GM19099 (cell line): ENCODE data around the gene SOWAHC.

Source experiments
- POLR2A ChIP-seq: IDR thresholded peaks from 3 replicates; pipeline ENCODE4 v1.6.1; 2011; ENCODE audit warnings: low read depth; ENCODE audit not compliant: insufficient read length; ENCODE audit errors: extremely low read depth

Gene SOWAHC

DNA sequence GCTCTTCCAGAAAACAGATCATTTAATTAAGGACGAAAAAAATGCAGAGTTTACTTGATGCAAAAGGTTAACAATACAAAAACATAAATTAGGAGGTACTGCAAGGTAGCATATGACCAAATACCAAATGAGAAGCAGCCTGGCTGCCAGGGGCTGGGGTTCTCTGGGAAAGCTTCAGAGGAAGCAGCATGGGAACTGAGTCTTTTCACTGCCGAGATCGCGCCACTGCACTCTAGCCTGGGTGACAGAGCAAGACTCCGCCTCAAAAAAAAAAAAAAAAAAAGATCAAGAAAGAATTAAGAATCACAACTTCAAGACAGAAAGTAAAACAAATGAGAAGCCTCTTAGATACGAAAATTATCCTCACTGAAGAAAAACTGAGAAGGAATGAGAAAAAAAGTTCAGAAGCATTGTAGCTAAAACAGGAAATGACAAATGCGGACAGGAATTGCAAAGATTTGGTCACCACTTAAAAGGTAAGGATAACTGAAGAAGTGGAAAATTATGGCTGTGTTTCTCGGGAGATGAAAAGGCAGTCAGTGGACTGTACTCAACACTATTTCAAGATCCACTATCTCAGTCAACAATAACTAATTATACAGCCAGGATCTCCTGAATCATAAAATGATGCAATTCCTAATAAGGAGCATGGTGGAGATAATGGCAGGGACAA is 4.7 kb upstream of the SOWAHC start:
- TF ChIP-seq POLR2A, result no peak

DNA sequence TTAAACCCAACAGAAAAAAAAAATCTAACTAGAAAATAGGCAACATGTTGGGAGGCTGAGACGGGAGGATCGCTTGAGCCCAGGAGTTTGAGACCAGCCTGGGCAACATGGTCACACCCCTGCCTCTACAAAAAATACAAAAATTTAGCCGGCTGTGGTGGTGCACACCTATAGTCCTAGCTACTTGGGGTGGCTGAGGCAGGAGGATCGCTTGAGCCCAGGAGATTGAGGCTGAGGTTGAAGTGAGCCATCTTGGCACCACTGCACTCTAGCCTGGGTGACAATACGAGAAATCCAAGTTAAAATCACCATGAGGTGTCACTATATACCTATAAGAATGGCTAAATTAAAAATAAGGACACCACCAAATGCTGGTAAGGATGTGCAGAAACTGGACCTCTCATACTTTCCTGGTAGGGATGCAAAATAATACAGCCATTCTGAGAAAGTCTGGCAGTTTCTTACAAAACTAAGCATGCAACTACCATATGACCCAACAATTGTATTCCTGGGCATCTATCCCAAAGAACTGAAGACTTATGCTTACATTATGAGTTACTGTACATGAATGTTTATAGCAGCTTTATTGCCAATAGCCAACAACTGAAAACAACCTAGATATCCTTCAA is 2.6 kb upstream of the SOWAHC start:
- TF ChIP-seq POLR2A, result no peak

DNA sequence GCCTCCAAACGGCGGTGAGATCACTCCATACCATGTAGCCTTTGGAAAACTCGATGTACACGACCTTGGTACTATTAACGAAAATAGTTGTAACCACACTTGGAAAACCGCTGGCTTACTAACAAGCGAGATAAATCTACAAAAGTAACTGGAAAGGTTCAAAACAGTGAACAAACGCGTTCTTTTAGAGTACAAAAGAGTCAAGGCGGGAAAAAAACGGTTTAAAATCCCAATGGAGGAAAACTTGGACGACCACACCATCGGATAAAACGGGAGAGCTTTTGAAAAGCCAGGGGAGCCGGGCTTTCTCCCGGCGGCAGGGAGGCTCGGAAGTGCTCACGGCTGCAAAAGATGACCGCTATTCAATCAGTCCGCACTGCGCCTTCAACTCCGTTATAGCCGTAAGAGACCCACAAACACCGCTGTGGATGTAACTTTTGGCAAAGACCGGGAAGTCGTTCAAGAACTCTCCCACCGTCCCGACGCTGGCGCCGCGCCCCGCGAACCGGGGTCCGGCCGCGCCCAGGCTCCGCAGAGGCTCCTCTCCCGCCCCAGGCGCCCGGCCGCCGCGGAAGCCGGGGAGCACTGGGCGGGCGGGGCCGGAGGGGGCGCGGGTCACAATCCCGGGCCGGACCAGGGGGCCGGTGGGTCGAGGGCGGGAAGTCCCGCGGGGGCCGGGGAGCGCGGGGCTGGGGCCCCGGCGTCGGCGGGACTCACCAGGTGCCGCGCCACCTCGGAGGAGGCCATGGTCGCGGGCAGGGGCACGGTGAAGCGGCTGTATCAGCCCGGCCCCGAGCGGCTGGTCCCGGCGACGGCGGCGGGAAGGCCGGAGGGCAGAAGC is 863 bp upstream of the SOWAHC start:
- TF ChIP-seq POLR2A, result no peak

DNA sequence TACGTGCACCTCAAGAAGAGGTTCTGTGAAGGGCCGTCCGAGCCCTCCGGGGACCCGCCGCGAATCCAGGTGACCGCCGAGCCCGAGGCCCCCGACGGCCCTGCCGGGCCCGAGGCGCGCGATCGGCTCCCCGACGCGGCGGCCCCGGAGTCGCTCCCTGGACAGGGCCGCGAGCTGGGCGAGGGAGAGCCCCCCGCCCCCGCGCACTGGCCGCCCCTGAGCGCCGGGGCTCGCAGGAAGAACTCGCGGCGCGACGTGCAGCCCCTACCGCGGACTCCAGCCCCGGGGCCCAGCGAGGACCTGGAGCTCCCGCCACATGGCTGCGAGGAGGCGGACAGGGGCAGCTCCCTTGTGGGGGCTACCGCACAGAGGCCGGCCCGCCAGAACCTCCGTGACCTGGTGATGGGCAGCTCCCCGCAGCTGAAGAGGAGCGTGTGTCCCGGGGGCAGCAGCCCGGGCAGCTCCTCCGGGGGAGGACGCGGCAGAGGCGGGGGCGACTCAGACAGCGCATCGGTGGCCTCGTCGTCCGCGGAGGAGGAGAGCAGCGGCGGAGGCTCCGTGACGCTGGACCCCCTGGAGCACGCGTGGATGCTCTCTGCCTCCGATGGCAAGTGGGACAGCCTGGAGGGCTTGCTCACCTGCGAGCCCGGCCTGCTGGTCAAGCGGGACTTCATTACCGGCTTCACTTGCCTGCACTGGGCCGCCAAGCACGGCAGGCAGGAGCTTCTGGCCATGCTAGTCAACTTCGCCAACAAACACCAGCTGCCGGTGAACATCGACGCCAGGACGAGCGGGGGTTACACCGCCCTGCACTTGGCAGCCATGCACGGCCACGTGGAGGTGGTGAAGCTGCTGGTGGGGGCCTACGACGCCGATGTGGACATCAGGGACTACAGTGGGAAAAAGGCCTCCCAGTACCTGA is 812 bp downstream of the SOWAHC start:
- TF ChIP-seq POLR2A, result no peak

DNA sequence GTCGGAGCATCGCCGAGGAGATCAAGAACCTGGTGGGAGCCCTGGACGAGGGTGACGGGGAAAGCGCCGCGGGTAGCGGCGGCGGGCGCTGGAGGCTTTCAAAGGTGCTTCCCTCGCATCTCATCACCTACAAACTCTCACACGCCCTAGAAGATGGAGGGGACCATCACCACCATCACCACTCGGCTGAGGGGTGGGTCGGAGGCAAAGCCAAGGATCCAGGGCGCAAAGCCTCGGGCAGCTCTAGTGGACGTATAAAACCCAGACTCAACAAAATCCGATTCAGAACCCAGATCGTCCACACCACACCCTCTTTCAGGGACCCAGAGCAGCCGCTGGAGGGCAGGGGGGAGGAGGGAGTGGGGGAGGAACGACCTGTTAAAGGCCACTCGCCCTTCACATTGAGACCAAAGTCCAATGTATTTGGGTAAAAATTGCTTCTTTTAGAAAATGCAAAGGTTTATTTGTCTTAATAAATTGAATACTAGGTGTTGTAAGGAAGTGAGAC is 1.5 kb downstream of the SOWAHC start:
- no peak for TF ChIP-seq POLR2A

DNA sequence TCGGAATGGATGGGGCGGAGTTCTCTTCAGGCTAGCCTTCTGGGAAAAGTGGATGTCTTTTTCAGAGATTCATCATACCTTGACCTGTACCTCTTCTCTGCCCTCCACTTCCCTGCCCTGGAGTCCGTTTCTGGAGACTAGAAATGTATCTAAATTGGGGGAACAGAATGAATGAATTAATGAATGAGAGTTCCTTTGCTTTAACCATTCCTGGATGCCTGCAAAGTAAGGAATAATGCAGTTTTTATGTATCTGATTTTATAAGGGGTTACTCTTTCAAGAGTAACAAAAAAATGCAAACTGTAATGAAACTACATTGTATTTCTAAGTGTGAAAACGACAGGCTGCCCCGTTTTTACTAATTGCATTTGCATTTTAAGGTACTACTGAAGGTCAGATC is 2.0 kb downstream of the SOWAHC start:
- no peak for TF ChIP-seq POLR2A

DNA sequence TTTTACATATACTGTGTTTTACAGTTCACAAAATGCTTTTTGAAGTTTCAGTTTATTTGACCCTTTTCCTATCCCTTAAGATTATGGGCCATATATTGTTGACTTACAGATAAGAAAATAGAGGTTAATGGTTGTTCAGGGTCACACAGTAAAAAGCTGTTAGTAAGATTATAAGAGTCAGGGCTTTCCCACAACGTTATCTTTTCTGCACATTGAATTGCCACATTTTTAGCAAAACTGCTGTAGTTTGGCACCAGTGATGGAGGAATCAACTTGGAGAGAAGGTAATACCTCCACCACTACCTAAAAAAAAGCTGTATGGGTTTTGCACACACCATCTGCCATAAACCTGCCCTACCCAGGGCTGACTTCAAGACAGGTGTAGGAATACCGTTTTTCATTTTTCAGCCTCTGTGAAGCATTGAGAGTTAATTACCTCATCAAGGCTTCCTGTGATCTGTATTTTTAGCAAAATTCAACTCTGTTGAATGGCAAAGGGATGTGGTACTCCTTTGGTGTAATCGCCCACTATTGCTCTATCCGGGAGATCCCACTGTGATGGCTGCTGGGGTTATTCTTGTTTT is 5.0 kb downstream of the SOWAHC start:
- TF ChIP-seq POLR2A, result no peak

DNA sequence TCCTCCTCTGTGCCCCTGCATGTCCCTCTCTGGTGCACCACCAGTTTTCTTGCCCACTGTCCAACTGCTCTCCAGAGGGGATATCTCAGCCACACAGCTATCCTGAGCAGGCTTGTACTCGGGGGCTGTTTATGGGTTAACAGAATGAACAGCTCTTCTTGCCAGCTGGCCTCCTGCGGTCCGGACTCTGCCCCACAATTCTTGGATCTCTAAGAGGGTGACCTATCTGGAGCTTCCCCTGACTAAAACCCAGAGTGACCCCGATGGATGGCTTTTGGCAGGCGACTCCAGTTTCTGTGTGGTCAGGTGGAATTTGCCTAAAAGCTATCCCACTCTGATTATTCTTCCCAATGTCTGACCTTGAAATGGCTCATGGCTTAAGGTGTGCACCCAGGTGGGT is 9.1 kb downstream of the SOWAHC start:
- TF ChIP-seq POLR2A, result no peak

DNA sequence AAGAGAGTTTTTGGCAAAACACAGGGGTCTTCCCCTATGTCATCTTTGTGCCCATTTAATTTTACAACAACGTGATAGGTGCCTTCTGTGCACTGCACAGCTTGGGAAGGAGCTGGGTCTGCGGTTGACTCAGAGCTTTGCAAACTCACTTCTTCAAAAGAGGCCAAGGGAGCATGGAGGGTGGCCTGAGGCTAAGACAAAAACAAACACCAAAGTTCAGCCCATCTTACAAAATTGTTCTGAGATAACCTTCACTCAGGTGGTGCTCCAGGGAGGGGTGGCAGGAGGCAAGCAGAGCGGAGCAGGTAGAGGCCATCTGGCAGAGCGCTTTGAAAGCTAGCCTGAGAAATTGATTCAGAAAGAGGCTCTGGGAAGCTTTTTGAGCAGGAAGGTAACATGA is 9.8 kb downstream of the SOWAHC start:
- TF ChIP-seq POLR2A, result no peak

DNA sequence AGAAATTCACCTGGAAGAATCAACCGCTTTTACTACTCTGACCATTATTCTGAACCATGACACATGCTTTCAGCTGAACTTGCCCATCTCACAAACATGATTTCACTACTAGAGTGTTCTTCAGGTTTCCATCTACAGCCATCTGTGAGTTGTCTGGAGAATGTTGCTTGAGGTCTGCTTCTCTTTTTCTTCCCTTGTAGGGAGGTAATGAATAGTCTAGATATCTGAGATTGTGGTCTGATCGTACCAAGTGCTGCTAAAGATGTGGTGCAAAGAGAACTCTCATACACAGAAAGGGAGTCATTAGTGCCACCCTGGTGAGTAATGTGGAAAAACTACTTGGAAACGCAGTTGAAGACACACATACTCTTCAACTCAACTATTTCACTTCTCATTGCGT is 10.2 kb downstream of the SOWAHC start:
- no peak for TF ChIP-seq POLR2A

DNA sequence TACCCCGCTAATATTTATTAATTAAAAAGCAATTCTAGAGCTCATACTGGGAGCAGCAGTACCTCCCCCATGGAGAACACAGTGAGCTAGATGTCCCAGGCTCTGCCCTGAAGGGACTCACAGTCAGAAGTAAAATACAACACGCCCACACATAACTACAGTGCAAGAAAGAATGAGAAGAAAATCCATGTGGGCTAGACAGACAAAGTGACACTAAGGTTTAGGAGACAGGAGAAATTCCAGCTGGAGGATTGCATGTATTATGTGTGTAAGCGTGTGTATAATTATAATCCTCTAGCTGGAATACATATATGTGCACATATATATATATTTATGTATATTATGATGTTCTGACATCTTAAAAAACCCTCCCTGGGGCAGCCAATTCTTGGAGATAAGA is 15.7 kb downstream of the SOWAHC start:
- no peak for TF ChIP-seq POLR2A

DNA sequence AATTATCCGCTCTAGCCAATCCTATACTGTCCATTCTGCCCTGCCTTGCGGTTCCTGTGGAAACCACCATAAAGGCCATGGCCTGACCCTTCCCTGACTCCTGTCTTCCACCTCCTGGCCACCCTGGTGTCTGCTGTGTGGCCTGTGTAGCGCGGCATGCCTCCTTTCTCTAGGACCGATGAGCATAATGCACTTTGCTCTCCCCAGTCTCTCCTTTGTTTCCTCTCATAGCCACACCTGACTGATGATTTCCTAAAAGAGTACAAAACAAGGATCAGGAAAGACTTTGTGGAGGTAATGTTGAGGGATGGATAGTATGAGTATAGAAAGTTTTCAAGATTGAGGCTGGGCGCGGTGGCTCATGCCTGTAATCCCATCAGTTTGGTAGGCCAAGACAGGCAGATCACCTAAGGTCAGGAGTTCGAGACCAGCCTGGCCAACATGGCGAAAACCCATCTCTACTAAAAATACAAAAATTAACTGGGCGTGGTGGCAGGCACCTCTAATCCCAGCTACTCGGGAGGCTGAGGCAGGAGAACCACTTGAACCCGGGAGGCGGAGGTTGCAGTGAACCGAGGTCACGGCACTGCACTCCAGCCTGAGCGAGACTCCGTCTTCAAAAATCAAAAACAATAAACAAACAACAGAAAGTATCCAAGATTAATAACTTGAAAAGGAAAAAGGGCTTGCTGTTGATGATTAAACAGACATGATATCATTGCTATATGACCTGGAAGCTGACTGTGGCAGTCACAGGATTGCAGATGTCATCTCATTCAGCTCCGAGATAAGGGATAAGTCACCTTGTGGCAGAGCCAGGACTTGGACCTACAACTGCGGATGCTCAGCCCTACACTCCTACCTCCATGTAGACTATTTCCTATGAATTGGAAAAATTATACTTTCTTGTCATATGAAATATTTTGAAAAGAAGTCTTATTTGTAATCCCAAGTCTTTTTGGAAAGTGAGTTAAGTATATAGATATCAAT is 16.6 kb downstream of the SOWAHC start:
- TF ChIP-seq POLR2A, result no peak

DNA sequence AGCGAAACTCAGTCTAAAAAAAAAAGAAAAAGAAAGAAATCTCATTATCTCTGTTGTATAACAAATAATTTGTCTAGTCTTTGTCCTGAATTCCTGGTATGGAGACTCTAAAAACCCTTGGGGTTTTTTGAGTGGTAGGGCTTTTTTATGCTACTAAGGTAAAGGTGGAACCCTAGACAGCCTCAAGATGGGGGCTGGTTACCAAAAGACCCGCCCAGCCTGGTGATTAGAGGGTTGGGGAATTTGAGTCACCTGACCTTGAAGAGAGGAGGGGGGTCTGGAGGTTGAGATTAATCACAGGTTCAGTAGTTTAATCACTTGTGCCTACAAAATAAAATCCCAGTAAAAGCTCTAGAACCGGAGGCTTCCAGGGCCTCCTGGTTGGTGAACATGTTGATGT is 17.6 kb downstream of the SOWAHC start:
- TF ChIP-seq POLR2A, result no peak

DNA sequence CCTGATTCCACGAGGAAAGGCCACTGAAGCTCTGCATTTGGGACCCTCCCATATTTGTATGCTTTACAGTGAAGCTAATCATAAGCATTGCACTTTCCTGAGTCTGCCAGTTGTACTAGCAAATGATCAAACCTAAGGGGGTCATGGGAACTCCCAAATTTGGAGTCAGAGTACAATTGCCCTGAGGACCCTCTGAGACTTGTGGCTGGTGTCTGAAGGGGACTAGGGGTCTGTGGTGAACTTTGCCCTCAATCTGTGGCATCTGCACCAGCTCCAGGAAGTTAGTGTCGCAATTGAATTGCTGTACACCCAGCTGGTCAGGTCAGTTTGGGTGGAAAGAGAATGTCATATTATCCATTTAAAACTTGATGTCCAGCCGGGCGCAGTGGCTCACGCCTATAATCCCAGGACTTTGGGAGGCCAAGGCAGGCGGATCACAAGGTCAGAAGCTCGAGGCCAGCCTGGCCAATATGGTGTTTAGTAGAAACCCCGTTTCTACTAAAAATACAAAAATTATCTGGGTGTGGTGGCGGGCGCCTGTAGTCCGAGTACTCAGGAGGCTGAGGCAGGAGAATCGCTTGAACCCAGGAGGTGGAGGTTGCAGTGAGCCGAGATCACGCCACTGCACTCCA is 18.1 kb downstream of the SOWAHC start:
- TF ChIP-seq POLR2A, result no peak
